Fibroblast of the aortic adventitia (primary cell): ENCODE measurements around the gene ACAA1. TPM values are rescaled to one million over a fixed set of nuclear protein-coding genes. Genes with fewer than 3 reads are reported as not detected.
"Not testable (repeated sequence)": the region's sequence is repeated elsewhere in the genome, so short reads cannot be mapped to it uniquely, and the experiment has no call there.

Experiments used
- DNase-seq: peaks from one replicate; pipeline ENCODE4 v3.0.0-alpha.2; 2010; ENCODE audit warnings: low read depth
- H3K4me3 ChIP-seq: 2 replicates; pipeline ENCODE4 v1.5.1; 2011; ENCODE audit warnings: low read depth, mild to moderate bottlenecking, control low read depth, low read length, moderate library complexity
- small RNA-seq: library from RNA; depleted of rRNA; stranded (forward); fragments of <200 nt; gene quantifications from one replicate; pipeline ENCODE3, GENCODE V24; 2012
- total RNA-seq: library from RNA; depleted of rRNA; stranded (reverse); fragments of >200 nt; gene quantifications from 2 replicates; pipeline ENCODE4 v1.2.3, GENCODE V29; 2012; ENCODE audit warnings: low replicate concordance
- TF ChIP-seq, protein P1 (sequence below): IDR thresholded peaks from 2 replicates; pipeline ENCODE4 v1.5.1; 2011; ENCODE audit warnings: mild to moderate bottlenecking, low read length, control low read depth, inconsistent platforms; ENCODE audit not compliant: insufficient read depth

Gene ACAA1
- total RNA-seq, 1 donor: 20.6 TPM

DNA sequence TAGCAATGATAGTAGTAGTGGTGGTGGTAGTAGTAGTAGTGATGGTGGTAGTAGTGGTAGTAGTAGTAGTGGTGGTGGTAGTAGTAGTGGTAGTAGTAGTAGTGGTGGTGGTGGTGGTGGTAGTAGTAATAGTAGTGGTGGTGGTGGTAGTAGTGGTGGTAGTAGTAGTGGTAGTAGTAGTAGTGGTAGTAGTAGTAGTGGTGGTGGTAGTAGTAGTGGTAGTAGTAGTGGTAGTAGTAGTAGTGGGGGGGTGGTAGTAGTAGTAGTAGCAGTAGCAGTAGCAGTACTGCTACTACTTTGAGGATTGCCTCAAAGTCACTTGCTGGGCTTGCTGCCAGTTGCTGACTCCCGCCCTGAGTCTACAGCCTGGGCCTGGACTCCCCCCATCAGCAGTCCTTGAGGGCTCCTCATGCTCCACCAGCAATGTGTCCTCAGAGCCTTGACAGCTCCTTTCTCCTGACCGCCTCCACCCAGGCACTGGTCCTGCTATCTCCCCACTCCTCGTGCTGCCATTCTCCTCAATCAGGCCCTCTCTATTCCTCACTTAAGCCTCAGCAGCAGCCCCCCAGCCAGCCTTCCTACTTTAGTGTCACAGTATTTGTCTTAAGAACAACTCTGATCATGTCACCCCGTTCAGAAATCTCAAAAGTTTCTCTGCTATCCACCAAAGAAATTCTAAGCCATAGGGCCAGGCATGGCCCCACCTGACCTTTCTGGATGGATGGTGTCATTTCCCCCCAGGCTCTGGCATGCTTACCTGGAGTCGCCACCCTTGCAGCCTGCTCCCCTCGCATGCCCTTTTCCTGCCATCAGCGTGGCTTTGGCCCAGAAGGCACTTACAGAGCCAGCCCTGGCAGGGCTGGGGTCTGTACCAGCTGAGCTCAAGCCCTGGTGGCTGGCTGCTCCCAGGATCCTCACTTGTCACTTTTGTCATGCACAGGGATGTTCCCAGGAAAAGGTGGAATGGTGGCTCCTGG, 52.3 kb downstream of the ACAA1 start:
- peak; percentile 31 for DNase-seq
- no peak overlapping the region for H3K4me3 ChIP-seq
- TF ChIP-seq, protein P1, sequence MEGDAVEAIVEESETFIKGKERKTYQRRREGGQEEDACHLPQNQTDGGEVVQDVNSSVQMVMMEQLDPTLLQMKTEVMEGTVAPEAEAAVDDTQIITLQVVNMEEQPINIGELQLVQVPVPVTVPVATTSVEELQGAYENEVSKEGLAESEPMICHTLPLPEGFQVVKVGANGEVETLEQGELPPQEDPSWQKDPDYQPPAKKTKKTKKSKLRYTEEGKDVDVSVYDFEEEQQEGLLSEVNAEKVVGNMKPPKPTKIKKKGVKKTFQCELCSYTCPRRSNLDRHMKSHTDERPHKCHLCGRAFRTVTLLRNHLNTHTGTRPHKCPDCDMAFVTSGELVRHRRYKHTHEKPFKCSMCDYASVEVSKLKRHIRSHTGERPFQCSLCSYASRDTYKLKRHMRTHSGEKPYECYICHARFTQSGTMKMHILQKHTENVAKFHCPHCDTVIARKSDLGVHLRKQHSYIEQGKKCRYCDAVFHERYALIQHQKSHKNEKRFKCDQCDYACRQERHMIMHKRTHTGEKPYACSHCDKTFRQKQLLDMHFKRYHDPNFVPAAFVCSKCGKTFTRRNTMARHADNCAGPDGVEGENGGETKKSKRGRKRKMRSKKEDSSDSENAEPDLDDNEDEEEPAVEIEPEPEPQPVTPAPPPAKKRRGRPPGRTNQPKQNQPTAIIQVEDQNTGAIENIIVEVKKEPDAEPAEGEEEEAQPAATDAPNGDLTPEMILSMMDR: no peak

DNA sequence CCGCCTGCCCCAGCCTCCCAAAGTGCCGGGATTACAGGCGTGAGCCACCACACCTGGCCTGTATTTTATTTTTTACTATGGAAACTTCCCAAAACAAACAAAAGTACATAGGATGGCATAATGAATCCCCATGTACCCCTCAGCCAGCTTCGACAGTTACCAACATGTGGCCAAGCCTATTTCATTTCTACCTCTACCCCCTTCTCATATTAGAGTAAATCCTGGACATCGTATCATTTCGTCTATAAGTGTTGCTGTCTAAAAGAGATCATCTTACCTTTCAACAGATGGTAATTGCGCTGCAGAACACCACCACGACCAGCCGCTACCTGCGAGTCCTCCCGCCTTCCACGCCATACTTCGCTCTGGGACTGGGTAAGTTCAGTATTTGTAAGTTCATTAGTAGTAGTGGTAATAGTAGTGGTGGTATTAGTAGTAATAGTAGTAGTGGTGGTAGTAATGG, 53.0 kb downstream of the ACAA1 start:
- DNase-seq: no peak
- no peak overlapping the region for H3K4me3 ChIP-seq
- TF ChIP-seq, protein P1: no peak

DNA sequence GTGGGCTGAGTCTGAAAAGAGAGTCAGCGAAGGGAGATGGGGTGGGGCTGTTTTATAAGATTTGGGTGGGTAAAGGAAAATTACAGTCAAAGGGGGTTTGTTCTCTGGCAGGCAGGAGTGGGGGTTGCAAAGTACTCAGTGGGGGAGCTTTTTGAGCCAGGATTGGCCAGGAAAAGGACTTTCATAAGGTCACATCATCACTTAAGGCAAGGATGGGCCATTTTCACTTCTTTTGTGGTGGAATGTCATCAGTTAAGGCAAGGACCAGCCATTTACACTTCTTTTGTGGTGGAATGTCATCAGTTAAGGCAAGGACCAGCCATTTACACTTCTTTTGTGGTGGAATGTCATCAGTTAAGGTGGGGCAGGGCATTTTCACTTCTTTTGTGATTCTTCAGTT, 53.7 kb downstream of the ACAA1 start:
- not testable (repeated sequence) for DNase-seq, H3K4me3 ChIP-seq

DNA sequence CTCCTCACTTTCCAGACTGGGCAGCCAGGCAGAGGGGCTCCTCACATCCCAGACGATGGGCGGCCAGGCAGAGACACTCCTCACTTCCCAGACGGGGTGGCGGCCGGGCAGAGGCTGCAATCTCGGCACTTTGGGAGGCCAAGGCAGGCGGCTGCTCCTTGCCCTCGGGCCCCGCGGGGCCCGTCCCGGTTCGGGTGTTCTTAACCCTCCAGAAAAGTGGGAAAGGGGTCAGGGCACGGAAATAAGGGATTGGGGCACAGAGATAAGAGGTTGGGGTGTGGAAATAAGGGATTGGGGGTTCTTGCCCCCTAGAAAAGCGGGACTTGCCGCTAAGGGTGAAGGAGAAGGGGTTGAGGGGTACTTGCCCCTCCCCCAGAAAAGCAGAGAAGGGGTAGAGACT, 54.6 kb downstream of the ACAA1 start:
- H3K4me3 ChIP-seq, DNase-seq: not testable (repeated sequence)

DNA sequence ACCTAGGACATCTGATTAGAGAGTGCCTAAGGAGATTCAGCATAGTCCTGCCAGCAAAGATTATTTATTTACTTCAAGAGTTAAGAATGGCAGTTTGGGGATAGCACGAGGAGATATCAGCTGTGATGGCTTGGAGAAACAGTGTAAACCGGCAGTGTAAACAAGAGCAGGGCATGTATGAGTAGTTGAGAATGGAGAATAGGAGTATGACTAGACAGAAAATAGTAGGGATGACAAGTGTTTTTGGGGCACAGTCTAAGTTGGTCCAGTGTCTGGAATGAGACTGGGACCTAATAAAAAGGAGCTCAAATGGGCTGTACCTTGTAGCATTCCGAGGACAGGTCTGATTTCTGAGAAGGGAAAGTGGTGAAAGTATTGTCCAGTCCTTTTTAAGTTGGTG, 59.9 kb downstream of the ACAA1 start:
- DNase-seq, H3K4me3 ChIP-seq: not testable (repeated sequence)

Small RNA genes within 50 kb of the gene (small RNA-seq; reads per million reads assigned to genes)
- not detected for gene RF00019

Other genes starting within 250 kb of the ACAA1 start
- gene VILL, start 146.3 kb downstream of the ACAA1 start, total RNA-seq: 2.4 and 7.0 TPM in 2 replicates
- 20.5 and 28.3 TPM in 2 replicates for gene PLCD1, start 107.5 kb downstream of the ACAA1 start, total RNA-seq
- gene DLEC1, start 97.9 kb downstream of the ACAA1 start, total RNA-seq: 0.09 and 0.25 TPM in 2 replicates
- gene MYD88, start 1.5 kb upstream of the ACAA1 start, total RNA-seq: 8.3 and 20.7 TPM in 2 replicates
- 36.2 and 38.0 TPM in 2 replicates for gene OXSR1, start 28.4 kb upstream of the ACAA1 start, total RNA-seq
- gene SLC22A13, start 128.7 kb upstream of the ACAA1 start, total RNA-seq: 0.45 TPM in 1 of 2 replicates, not detected in the other
- gene SLC22A14, start 145.2 kb upstream of the ACAA1 start, total RNA-seq: not detected in 2 replicates
- 4.9 and 12.2 TPM in 2 replicates for gene XYLB, start 209.7 kb upstream of the ACAA1 start, total RNA-seq